NCI-H524 treated with DMSO at 0.1 percent for 48 hours (cell line): ENCODE data around the gene VPS25.
A peak's percentile ranks its signal among the peaks of the same experiment; 100 is the strongest.
"Not testable (repeated sequence)": the region's sequence is repeated elsewhere in the genome, so short reads cannot be mapped to it uniquely, and the experiment has no call there.

Experiments
- DNase-seq: peaks from one replicate; lab custom pipeline; 2025; lab: John Stamatoyannopoulos, UW

VPS25 gene

GRCh38 chr17:42773290-42774035, at the start of gene VPS25:
Gene VPS25 (plus strand): TSS chr17:42773449. CDS start chr17:42773476, 27 bp downstream.
- DNase-seq: peak; percentile 34

- no peak for DNase-seq
These were observed 49.6 kb upstream of the VPS25 start for GRCh38 chr17:42723636-42724035.

GRCh38 chr17:42725143-42725542, 48.1 kb upstream of the VPS25 start:
- no peak for DNase-seq

- no peak for DNase-seq
These were observed 32.5 kb upstream of the VPS25 start for GRCh38 chr17:42740699-42741098.

GRCh38 chr17:42742916-42743315, 30.3 kb upstream of the VPS25 start:
- DNase-seq: not testable (repeated sequence)

GRCh38 chr17:42743595-42744282, 29.5 kb upstream of the VPS25 start:
- DNase-seq: no peak

- peak; percentile 43 for DNase-seq
These were observed 28.9 kb upstream of the VPS25 start for GRCh38 chr17:42744283-42744805.

GRCh38 chr17:42744806-42745617, 28.2 kb upstream of the VPS25 start, which contains the start of gene EZH1:
Gene EZH1 (minus strand): TSS chr17:42745040. CDS start chr17:42728941, 16,099 bp downstream.
- DNase-seq: peak; percentile 75

- DNase-seq: no peak
These were observed 24.9 kb upstream of the VPS25 start for GRCh38 chr17:42748202-42748907.

GRCh38 chr17:42748908-42749798, 24.1 kb upstream of the VPS25 start:
- DNase-seq: no peak

GRCh38 chr17:42750739-42751344, 22.4 kb upstream of the VPS25 start:
- DNase-seq: no peak

GRCh38 chr17:42751628-42752027, 21.6 kb upstream of the VPS25 start:
- no peak for DNase-seq

- no peak for DNase-seq
These were observed 18.5 kb upstream of the VPS25 start for GRCh38 chr17:42754782-42755181.

- DNase-seq: no peak
These were observed 13.1 kb upstream of the VPS25 start for GRCh38 chr17:42759982-42760651.

- no peak for DNase-seq
These were observed 12.3 kb upstream of the VPS25 start, which contains the start of gene RAMP2 for GRCh38 chr17:42760652-42761581. Gene RAMP2 (plus strand): TSS chr17:42761227. CDS start chr17:42761262, 35 bp downstream.

- no peak for DNase-seq
These were observed 11.6 kb upstream of the VPS25 start for GRCh38 chr17:42761638-42762037.

- no peak for DNase-seq
These were observed 7.1 kb upstream of the VPS25 start for GRCh38 chr17:42766124-42766523.

GRCh38 chr17:42767512-42767911, 5.7 kb upstream of the VPS25 start:
- DNase-seq: no peak
